Measurements from ENCODE around the gene ATP8A1. TPM values are rescaled to one million over a fixed set of nuclear protein-coding genes. Genes with fewer than 3 reads are reported as not detected.

The ATP8A1 gene
- total RNA-seq, 1 donor from 2014 or later, result 4.3 TPM

DNA sequence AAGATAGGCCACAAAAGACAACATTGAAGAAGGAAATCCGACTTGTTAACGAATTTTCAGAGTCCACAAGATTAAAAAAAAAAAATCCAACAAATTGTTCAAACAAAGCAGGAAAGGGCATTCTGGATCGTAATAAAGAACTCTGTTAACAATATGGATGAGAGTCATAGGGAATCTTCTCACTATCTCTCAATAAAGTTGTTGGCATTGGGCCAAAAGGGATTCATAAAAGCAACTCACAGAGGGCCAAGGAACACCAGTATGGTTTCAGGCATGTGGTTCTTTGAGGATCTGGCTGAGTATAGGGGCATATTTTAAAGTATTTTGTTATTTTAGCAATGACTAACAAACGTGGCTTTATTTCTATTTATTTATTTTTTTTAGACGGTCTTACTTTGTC is 210.1 kb downstream of the ATP8A1 start:
- no peak for DNase-seq (ENCODE audit: low read depth)
- TF ChIP-seq, protein P1, sequence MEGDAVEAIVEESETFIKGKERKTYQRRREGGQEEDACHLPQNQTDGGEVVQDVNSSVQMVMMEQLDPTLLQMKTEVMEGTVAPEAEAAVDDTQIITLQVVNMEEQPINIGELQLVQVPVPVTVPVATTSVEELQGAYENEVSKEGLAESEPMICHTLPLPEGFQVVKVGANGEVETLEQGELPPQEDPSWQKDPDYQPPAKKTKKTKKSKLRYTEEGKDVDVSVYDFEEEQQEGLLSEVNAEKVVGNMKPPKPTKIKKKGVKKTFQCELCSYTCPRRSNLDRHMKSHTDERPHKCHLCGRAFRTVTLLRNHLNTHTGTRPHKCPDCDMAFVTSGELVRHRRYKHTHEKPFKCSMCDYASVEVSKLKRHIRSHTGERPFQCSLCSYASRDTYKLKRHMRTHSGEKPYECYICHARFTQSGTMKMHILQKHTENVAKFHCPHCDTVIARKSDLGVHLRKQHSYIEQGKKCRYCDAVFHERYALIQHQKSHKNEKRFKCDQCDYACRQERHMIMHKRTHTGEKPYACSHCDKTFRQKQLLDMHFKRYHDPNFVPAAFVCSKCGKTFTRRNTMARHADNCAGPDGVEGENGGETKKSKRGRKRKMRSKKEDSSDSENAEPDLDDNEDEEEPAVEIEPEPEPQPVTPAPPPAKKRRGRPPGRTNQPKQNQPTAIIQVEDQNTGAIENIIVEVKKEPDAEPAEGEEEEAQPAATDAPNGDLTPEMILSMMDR (conservative IDR thresholded peaks at IDR 0.05; ENCODE audit: low read depth, low read length), result no peak
- H3K4me3 ChIP-seq (ENCODE audit: low read depth, low read length), result no peak overlapping the region

DNA sequence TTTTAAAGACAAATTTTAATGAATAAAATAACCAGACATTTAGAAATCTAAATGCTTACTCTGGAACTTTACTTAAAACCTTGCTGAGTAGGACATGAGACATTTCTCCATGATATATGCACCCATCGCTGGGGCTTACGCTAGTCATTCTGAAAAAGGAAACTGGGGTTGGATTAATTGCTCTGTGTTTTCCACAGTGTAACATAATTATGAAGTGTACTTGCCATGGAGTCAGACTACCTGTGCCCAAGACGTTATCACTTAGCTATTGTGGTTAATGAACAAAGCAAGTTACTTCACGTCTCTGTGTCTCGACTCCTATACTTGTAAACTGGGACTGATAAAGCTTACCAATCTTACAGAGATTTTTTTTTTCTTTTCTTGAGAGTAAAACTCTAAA is 211.9 kb downstream of the ATP8A1 start:
- TF ChIP-seq, protein P1 (conservative IDR thresholded peaks at IDR 0.05; ENCODE audit: low read depth, low read length), result no peak
- DNase-seq (ENCODE audit: low read depth), result no peak
- no peak overlapping the region for H3K4me3 ChIP-seq (ENCODE audit: low read depth, low read length)

DNA sequence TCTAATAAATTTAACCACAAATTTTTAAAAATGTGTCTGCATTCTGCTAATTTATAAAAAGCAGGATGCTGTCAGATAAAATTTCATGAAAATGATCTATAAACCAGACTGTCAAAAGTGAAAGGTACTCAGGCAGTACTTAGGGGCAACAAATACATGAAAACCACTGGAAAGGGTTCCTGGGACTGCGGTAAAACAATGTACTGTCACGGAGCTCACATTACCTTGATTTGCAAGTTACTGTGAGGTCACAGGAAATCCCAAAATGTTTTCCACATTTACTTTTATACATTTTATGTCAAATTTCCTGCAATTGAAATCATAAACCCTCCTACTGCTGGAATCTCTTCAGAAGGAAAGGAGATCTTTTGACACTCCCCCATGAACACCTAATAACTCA is 214.3 kb downstream of the ATP8A1 start:
- H3K4me3 ChIP-seq (ENCODE audit: low read depth, low read length), result no peak overlapping the region
- TF ChIP-seq, protein P1 (conservative IDR thresholded peaks at IDR 0.05; ENCODE audit: low read depth, low read length), result no peak
- no peak for DNase-seq (ENCODE audit: low read depth)

DNA sequence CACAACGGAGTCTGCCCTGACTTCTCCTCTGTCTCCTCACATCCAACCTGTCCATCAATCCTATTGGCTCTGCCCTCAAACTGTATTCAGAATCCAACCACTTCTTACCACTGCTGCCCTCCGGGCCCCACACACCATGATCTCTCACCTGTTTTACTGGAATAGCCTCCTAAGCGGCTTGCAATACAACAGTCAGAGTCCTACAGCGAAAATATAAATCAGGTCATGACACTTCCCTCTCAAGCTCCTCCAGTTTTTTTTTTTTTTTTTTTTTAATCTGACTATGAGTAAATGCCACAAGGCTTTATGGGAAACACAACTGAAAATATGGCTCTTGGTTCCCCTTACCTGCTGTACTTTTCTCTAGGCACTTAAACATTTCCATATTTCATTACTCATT is 216.8 kb downstream of the ATP8A1 start:
- DNase-seq (ENCODE audit: low read depth), result no peak
- TF ChIP-seq, protein P1 (conservative IDR thresholded peaks at IDR 0.05; ENCODE audit: low read depth, low read length), result no peak
- no peak overlapping the region for H3K4me3 ChIP-seq (ENCODE audit: low read depth, low read length)

DNA sequence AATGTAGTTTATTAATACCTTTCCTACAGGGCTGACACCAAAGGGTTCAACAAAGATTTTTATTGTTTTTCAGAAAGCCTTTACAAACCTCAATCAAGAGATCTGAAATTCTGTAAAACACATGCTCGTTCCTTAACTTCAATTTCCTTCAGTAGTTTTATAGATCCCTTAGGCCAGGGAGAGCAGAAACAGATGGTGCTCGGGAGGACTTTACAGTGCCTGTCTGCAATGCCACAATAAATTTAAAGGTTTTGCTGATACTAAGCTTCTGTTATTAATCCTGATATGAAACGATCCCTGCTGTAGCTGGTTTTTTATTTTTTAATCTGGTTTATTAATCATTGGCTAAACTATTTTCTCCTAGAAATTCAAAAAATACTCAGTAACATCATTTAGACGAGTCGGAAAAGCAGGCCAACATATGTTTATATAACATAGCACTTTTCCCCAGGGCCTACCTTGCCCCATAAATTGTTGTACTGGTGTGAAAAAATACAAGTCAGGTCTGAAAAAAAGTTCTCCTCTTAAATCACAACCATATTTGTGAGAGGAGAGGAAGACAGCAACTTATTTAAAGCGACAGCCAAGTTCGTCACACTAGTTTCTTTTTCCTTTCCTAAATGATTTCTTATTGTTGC is 219.9 kb downstream of the ATP8A1 start:
- no peak for DNase-seq (ENCODE audit: low read depth)
- TF ChIP-seq, protein P1 (conservative IDR thresholded peaks at IDR 0.05; ENCODE audit: low read depth, low read length), result no peak
- H3K4me3 ChIP-seq (ENCODE audit: low read depth, low read length), result no peak overlapping the region

DNA sequence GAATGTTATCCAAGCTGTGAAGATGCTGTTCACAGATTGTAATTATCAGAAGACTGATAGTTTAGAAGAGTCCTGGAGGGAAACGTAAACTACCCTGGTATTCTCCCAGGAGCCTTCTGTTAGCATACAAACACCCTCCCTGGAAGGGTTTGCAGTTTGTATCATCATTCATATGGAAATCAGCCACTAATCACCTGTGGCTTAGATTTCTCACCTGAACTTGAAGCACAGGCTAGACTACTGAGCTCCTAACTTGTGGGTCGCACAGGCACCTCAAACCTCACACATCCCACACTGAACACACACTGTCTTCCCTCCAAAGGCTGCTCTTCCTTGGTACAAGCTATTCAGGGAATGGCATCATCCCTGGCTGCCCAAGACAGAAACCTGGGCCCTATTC is 228.9 kb downstream of the ATP8A1 start:
- no peak for DNase-seq (ENCODE audit: low read depth)
- TF ChIP-seq, protein P1 (conservative IDR thresholded peaks at IDR 0.05; ENCODE audit: low read depth, low read length), result no peak
- H3K4me3 ChIP-seq (ENCODE audit: low read depth, low read length), result no peak overlapping the region
